Suppressor macrophage treated with lipopolysaccharide for 4 hours (primary cell): ENCODE measurements around the gene XYLT1.
"Not testable (repeated sequence)": the region's sequence is repeated elsewhere in the genome, so short reads cannot be mapped to it uniquely, and the experiment has no call there.

Experiments
- DNase-seq: peaks from one replicate; pipeline ENCODE4 v3.0.0-alpha.2; 2020

Gene XYLT1

DNA sequence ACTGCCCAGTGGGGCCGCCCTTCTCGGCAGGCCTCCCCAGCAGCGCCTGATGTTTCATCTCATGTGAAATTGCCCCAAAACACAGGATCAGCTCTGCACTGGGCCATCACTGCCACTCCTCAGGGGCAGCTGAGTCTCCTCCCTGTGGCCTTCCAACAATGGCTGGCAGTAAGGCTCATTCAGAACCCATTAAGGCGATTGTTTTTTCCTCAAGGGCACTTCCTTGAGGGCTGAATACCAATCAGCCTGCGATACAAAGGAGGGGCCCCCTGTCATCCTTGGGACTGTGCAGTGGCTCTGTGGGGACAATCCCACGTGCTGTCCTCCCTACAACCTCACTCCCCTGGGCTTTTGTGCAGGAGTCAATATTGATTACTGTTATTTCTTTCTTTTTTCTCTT lies 47.5 kb downstream of the XYLT1 start:
- no peak for DNase-seq

- no peak for DNase-seq
These were observed 49.9 kb downstream of the XYLT1 start for GRCh38 chr16:17420816-17421215.

- DNase-seq = no peak
These were observed 51.5 kb downstream of the XYLT1 start for GRCh38 chr16:17419266-17419665.

DNA sequence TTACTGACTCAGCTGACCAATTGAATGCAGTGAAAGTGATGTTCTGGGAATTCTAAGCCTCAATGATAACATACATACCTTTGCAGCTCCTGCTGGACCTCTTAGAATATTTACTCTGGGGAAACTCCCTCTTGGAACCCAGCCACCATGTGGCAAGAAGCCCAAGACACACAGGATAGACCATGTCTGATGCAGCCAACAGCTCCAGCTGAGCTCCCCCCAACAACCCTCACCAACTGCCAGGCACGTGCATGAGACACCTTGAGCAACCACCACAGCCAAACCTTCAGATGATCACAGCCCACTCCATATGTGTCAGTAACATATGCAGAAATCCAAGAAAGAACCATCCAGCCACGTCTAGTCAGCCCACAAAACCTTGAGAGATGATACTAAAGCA lies 53.0 kb downstream of the XYLT1 start:
- no peak for DNase-seq

DNA sequence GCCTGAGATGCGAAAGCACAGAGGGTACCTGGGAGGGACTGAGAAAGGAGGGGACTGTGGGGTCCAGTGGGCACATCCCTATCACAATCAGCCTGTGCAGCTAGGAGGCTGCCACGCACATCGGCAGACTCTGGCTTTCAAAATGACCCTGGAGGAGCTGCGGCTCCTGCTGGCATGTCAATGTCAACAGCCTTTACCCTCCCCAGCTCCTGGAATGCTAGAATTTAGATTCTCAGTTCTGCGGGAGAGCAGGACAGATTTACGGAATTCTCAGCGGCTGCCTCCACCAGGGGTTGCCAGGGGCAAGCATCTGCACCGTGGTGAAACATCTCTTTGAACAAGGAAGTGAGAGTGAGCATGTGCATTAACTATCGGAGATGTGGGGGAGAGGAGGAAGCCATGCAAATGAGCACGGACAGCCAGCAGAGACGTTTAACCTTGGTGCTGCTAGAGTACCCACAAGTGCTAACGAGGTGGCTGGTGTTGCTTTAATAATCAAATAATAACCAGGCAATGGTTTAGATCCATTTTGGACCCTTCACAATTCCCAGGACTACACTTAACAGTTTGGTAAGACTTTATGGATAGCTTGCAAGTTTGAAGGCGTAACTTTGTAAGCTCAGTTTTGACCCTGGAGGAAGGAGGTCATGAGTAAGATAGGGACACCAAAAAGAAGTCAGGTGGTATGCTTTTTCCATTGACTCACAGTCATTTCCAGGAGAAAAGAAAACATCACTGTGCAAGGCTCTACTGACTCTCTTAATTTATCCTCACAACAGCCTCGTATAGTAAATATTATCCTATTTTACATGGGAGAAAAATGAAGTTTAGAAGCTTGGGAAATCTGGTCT lies 54.1 kb downstream of the XYLT1 start:
- peak; percentile 86 for DNase-seq

DNA sequence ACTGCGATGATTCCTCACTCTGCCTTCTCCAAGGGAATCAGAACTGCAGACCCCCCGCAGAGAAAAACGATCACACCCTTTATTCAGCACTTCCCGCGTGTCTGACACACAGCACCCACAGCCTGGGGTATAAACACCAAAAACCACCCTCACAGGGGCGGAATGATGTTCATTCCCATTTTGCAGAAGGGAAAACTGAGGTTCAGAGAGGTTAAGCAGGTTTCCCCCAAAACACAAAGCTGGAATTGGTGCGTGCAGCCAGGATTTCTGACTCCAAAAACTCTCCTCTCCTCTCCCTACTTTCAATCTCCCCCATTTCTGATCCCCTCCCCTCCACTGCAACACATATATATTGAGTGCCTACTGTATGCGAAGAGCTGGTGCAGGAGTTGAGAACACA lies 55.8 kb downstream of the XYLT1 start:
- DNase-seq = no peak

DNA sequence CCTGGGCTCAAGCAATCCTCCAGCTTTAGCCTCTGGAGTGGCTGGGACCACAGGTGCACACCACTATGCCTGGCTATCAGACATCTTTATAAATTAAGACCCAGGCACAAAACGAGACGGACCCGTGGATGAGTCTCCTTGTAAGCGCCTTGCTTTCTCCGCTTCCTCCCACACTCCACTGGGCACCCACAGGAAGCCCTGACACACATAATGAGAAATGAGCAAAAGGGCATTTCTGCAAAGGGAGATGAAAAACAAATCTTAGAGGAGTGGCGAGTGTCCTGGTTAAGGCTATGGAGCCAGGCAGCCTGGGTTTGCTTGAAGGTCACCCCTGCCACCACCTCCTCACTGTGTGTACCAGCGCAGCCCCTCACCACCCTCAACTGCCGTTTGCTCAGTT lies 56.3 kb downstream of the XYLT1 start:
- peak; percentile 75 for DNase-seq

GRCh38 chr16:17413508-17413907 lies 57.3 kb downstream of the XYLT1 start:
- DNase-seq = no peak

DNA sequence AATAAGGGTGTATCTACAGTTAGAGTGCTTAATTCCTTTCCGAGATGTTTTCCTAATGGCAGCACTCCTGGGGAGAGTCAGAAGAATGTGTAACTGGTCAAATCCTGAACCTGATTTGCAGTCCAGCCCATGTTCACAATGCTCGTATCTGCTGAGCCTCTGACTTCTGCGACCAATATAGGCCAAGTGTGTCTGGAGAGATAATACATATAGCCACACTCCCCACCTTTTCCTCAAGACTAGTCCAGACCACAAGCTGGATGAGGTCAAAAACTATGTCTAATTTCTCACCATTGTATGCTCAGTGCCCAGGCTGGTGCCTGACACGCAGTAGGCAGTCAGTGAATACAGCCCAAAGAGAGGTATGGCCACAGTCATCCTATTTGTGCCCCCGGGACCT lies 58.0 kb downstream of the XYLT1 start:
- DNase-seq = no peak

DNA sequence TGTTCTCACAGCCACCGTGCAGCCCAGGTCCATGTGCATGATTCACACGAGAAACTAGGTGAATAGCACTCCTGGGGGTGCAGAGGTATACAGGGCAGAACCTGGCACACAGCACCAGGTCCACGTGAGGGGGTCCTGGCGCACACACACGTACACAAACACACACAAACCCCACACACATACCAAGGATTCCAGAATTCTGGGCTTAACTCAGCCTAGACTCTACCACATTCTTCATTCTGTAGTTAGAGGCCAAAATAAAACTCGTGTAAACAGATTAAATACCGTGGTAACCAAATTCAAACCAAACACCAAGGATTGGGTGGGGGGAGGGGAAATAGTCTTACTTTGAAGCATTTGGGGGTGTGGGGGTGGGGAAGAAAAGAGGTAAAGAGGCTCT lies 58.5 kb downstream of the XYLT1 start:
- DNase-seq = no peak

DNA sequence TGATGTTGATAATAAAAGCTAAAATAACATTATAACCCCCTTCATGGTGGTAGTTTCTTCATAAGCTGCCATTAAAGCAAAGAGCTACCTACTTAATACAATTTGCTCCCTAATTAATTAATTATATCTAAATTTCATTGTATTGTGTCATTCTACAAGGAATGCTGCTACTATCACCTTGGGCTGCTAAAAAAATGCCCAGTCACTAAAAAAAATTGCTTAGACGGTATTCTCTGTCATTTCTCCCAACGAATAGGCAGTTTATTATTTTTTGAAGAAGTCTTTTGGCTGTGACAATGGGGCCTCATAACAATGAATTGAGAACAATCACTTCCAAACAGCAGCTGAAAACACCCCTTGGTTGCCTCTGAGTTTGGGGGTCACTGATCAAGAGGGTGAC lies 59.5 kb downstream of the XYLT1 start:
- no peak for DNase-seq

GRCh38 chr16:17410316-17410715 lies 60.4 kb downstream of the XYLT1 start:
- DNase-seq = not testable (repeated sequence)

DNA sequence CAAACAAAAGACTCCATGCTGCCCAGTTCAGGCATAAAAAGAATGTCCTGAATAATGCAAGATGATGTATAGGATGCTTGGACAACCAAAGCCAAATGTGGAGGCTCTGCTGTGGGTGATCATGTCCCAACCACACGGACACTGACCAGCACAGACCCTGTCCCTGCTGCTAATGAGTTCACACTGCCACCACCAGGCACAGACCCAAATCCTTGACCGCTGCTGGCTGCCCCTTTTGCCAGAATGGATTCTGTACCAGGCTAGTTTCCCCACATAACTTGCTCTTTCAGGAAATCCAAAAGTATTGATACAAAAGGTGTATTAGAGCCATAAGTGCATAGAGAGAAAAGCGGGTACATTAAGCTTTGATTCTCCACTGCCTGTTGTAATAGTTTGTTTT lies 60.9 kb downstream of the XYLT1 start:
- DNase-seq = no peak

GRCh38 chr16:17408955-17409441 lies 61.8 kb downstream of the XYLT1 start:
- DNase-seq = no peak

- DNase-seq = no peak
These were observed 62.5 kb downstream of the XYLT1 start for GRCh38 chr16:17408296-17408695.

DNA sequence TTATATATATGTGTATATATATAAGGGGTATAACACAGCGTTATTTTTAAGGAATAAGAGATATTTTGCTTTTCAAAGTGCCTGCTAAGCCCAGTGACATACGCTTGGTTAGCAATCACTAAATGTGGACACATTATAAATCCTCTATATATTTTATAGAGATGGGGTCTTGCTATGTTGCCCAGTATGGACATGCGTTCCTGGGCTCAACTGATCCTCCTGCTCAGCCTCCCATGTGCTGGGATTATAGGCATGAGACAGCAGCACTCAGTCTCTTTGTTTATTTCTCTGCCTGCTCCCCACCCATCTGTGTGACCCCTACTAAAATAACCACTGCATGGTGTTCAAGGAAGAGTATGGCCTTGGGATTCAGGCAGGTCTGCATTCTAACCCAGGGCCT lies 63.4 kb downstream of the XYLT1 start:
- no peak for DNase-seq

DNA sequence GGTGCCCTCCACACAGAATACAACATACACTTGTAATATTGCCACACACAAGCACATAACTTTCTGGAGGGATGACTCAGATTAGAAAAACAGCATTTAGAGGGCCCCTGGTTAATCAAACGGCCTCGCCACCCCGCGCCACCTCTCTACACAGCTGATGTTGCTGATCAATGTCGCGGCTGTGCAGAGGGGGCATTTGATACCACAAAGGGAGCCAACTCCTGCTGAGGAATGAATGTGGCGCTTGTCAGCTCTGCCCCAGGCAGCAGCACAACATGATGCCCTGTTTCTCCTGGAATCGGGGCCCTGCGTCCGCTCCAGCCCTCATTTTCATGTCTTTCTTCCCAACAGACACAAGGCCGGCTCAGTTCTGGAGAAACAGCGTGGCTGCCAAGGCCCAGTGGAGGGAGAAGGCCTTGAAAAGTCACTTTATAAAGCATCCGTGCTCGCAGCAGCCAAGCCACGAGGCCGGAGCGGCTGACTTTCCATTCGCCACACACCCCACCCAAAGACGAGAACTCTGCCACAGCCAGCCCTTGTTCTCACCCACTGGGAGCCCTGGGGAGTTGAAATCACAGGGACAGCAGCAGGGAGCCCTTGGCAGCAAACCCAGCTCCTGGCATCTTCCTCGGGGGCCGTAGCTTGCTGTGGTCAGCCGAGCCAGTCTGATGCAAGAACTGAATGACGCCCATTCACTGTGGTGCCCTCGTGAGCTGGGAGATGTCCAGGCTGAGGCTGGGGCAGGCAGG lies 65.6 kb downstream of the XYLT1 start:
- DNase-seq = peak; percentile 58

GRCh38 chr16:17403859-17404545 lies 66.8 kb downstream of the XYLT1 start:
- no peak for DNase-seq

DNA sequence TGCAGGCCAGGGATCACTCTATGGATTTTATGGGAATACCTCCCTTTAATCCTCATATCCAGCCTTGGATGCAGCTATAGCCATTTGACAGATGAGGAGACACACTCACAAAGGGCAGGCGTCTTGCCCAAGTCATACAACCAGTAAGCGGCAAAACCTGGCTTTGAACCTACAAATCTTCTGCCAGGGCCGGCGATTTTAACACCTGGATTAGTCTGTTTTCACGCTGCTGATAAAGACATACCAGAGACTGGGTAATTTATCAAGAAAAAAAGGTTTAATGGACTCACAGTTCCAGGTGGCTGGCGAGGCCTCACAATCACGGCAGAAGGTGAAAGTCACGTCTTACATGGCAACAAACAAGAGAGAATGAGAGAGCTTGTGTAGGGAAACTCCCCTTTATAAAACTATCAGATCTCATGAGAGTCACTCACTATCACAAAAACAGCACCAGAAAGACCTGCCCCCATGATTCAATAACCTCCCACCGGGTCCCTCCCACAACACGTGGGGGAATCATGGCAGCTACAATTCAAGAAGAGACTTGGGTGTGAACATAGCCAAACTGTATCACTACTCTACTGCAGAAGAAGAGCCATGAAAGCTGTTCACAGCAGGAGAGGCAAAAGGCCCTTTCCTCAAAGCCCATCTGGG lies 67.5 kb downstream of the XYLT1 start:
- no peak for DNase-seq

DNA sequence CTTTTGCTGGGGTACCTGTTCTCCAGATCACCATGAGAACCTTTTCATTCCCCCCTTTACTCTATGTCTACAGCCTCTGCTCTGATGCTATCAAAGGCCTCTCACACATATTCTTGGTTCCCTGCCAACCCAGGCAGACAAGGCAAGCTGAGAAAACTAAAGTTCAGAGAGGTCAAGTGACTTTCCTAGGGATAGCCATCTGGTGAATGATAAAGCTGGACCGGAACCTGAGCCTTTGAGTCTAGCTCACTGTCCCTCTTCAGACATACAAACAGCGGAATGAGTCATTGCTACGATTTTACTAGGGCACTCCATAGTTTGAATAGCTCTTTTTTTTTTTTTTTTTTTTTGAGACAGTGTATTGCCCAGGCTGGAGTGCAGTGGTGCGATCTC lies 73.3 kb downstream of the XYLT1 start:
- no peak for DNase-seq

DNA sequence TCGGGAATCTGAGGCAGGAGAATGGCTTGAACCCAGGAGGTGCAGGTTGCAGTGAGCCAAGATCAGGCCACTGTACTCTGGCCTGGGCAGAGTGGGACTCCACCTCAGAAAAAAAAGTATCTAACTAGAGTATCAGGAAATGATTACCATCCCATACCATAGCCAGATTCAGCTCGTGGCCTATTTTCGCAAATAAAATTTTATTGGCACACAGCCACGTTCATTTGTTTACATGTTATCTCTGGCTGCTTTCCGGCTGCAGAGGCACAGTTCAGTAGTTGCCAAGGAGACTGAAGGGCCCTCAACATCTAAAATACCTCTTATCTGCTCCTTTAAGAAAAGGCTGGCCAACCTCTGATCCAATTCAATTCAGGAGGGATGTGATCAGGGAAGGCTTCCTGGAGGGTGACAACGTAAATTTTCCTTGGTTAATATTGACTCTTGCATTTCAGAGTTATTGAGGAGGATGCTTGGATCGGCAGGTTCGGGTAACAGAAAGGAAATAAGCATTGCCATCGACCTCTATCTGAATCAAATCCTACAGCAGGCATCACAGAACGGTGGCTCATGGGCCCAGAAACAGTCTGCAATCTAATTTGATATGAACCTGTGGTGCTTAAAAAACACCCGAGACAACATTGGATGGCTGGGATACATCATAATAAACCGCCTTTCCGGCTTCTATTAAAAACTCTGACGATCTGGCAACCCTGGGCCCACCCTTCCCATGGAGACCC lies 73.8 kb downstream of the XYLT1 start:
- DNase-seq = no peak

- no peak for DNase-seq
These were observed 74.8 kb downstream of the XYLT1 start for GRCh38 chr16:17395849-17396480.
